Measurements from ENCODE around the gene PTCD2. TPM values are rescaled to one million over a fixed set of nuclear protein-coding genes. Genes with fewer than 3 reads are reported as not detected.

PTCD2 gene
- total RNA-seq, 2 donors from 2014 or later: 9.5 to 13.4 TPM

DNA sequence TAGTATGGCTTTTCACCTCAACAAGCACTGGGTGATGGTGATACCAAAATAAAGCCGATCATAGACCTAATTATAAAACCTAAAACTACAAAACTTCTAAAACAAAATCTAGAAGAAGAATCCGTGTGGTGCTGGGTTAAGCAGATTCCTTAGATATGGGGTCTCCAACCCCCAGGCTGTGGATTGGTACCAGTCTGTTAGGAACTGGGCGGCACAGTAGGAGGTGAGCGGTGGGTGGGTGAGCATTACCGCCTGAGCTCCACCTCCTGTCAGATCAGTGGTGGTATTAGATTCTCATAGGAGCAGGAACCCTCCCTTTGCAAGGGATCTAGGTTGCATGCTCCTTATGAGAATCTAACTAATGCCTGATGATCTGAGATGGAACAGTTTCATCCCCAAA lies 33.4 kb upstream of the PTCD2 start:
- H3K27ac Mint-ChIP-seq: no peak overlapping the region
- no peaks in the 10 kb centered on the region for H3K9me3 Mint-ChIP-seq
- TF ChIP-seq CTCF (conservative IDR thresholded peaks at IDR 0.05): no peak
- H3K36me3 Mint-ChIP-seq (ENCODE audit: low read depth): peaks cover 17% of the 10 kb centered on the region
- Histone ChIP-seq H3K9me3 (ENCODE audit: control insufficient read depth, low read length) (no peaks in the 10 kb centered on the region), H3K9ac (ENCODE audit: extremely low read depth, low read length, poor library complexity, severe bottlenecking) (no peak overlapping the region), H3K36me3 (ENCODE audit: control insufficient read depth, insufficient read depth, low read length) (peaks cover 35% of the 10 kb centered on the region), H3K27me3 (ENCODE audit: control insufficient read depth, insufficient read depth, low read length, poor library complexity, severe bottlenecking) (no peaks in the 10 kb centered on the region), H3K4me3 (ENCODE audit: low read length) (no peak overlapping the region), H3K27ac (ENCODE audit: low read depth, low read length) (no peak overlapping the region), H3K4me1 (ENCODE audit: control insufficient read depth, insufficient read depth, low read length) (no peaks in the 10 kb centered on the region)
- no peak for DNase-seq
- no peaks in the 10 kb centered on the region for H3K27me3 Mint-ChIP-seq (ENCODE audit: insufficient read depth)
- 95 to 100% methylated on average over 3 to 5 of the region's 5 CpGs for WGBS, 2 experiments (ENCODE audit: insufficient coverage in 1 of 2, insufficient read length in 1 of 2)
- H3K4me1 Mint-ChIP-seq: no peaks in the 10 kb centered on the region
- H3K4me3 Mint-ChIP-seq: no peak overlapping the region

GRCh38 chr5:72288924-72289323 lies 31.2 kb upstream of the PTCD2 start:
- Mint-ChIP-seq H3K27ac (no peak overlapping the region), H3K27me3 (ENCODE audit: insufficient read depth) (no peaks in the 10 kb centered on the region), H3K4me3 (no peak overlapping the region), H3K36me3 (ENCODE audit: low read depth) (peaks cover 24% of the 10 kb centered on the region), H3K9me3 (no peaks in the 10 kb centered on the region), H3K4me1 (no peaks in the 10 kb centered on the region)
- Histone ChIP-seq H3K27ac (ENCODE audit: low read depth, low read length) (no peak overlapping the region), H3K36me3 (ENCODE audit: control insufficient read depth, insufficient read depth, low read length) (peaks cover 24% of the 10 kb centered on the region), H3K4me3 (ENCODE audit: low read length) (no peak overlapping the region), H3K4me1 (ENCODE audit: control insufficient read depth, insufficient read depth, low read length) (no peaks in the 10 kb centered on the region), H3K27me3 (ENCODE audit: control insufficient read depth, insufficient read depth, low read length, poor library complexity, severe bottlenecking) (no peaks in the 10 kb centered on the region), H3K9me3 (ENCODE audit: control insufficient read depth, low read length) (no peaks in the 10 kb centered on the region), H3K9ac (ENCODE audit: extremely low read depth, low read length, poor library complexity, severe bottlenecking) (no peak overlapping the region)
- TF ChIP-seq CTCF (conservative IDR thresholded peaks at IDR 0.05): no peak
- 96 to 98% methylated on average over 2 of the region's 2 CpGs for WGBS, 2 experiments (ENCODE audit: insufficient coverage in 1 of 2, insufficient read length in 1 of 2)
- no peak for DNase-seq

DNA sequence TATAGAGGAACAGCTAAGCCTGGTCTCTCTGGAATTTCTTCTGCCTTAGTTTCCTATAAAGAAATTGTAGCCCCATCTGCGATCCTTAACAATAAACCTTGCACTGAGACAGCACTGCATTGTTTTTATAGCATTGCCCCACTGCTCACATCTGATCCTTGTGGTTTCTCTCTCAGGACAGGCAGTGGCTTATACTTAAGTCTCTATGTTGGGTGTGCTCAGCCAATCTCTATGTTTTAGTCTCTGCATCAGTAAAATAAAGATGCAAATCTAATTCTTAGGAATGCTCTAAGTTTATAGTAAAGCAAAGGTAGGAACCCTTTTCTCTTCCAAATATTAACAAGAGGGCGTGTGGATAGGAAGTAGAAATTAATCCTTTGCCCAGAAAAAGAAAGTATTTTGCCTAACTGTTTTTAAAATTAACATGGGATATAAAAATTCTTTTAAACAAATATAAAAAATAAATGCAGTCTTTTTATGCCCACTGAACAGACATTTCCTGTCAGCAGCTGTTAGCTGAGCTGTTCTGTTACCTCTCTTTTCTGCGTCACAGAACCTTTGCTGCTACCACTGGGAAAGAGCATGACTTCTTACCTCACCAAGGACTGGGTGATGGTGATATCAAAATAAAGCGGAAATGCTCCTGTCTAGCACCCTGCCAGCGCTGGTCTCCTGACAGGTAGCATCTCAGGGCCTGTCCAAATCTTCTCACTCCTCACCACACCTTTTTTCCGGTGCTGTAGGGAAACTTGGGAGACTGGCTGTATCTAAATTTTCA lies 29.6 kb upstream of the PTCD2 start:
- Histone ChIP-seq H3K9ac (ENCODE audit: extremely low read depth, low read length, poor library complexity, severe bottlenecking) (no peak overlapping the region), H3K27ac (ENCODE audit: low read depth, low read length) (no peak overlapping the region), H3K4me1 (ENCODE audit: control insufficient read depth, insufficient read depth, low read length) (no peaks in the 10 kb centered on the region), H3K4me3 (ENCODE audit: low read length) (no peak overlapping the region), H3K36me3 (ENCODE audit: control insufficient read depth, insufficient read depth, low read length) (peaks cover 38% of the 10 kb centered on the region), H3K27me3 (ENCODE audit: control insufficient read depth, insufficient read depth, low read length, poor library complexity, severe bottlenecking) (no peaks in the 10 kb centered on the region), H3K9me3 (ENCODE audit: control insufficient read depth, low read length) (no peaks in the 10 kb centered on the region)
- no peak overlapping the region for H3K27ac Mint-ChIP-seq
- WGBS, 2 experiments (ENCODE audit: insufficient coverage in 1 of 2, insufficient read length in 1 of 2): 96 to 100% methylated on average over 3 to 5 of the region's 6 CpGs
- no peaks in the 10 kb centered on the region for H3K27me3 Mint-ChIP-seq (ENCODE audit: insufficient read depth)
- no peaks in the 10 kb centered on the region for H3K4me1 Mint-ChIP-seq
- TF ChIP-seq CTCF (conservative IDR thresholded peaks at IDR 0.05): no peak
- peaks cover 31% of the 10 kb centered on the region for H3K36me3 Mint-ChIP-seq (ENCODE audit: low read depth)
- no peaks in the 10 kb centered on the region for H3K9me3 Mint-ChIP-seq
- DNase-seq: no peak
- no peak overlapping the region for H3K4me3 Mint-ChIP-seq

Data from endodermal cell (in vitro differentiated cells).